BJ (cell line): ENCODE measurements around the gene SLC25A26. TPM values are rescaled to one million over a fixed set of nuclear protein-coding genes. Genes with fewer than 3 reads are reported as not detected.
"Not testable (repeated sequence)": the region's sequence is repeated elsewhere in the genome, so short reads cannot be mapped to it uniquely, and the experiment has no call there.

ENCODE experiments used
- CTCF ChIA-PET: fragments of 350-600 bp; formaldehyde crosslinking; extraction: SDS; loops from one replicate; lab custom pipeline; 2021; ENCODE audit warnings: antibody characterized with exemption, inconsistent platforms; lab: Yijun Ruan, JAX
- POLR2A ChIA-PET: fragments of 300-600 bp; sonication (Branson Sonifier 250); formaldehyde crosslinking; extraction: SDS; loops from one replicate; lab custom pipeline; 2021; ENCODE audit warnings: antibody characterized with exemption; lab: Charles Lee
- DNase-seq: peaks from one replicate; pipeline ENCODE4 v3.0.0-alpha.2; 2011; ENCODE audit warnings: low read depth
- H3K27me3 ChIP-seq: 2 replicates; pipeline ENCODE4 v1.6.0; 2011; ENCODE audit warnings: low read length; ENCODE audit not compliant: control insufficient read depth, insufficient read depth
- H3K36me3 ChIP-seq: 2 replicates; pipeline ENCODE4 v1.5.1; 2011; ENCODE audit warnings: low read length; ENCODE audit not compliant: control insufficient read depth, insufficient read depth
- H3K4me3 ChIP-seq: 2 replicates; pipeline ENCODE4 v1.5.1; 2011; ENCODE audit warnings: low read depth, mild to moderate bottlenecking, control low read depth, low read length
- CTCF ChIP-seq: IDR thresholded peaks from 2 replicates; pipeline ENCODE4 v1.5.1; 2011; ENCODE audit warnings: low read depth, mild to moderate bottlenecking, control low read depth, inconsistent platforms, low read length, moderate library complexity; ENCODE audit not compliant: insufficient read depth
- polyA plus RNA-seq: library from polyadenylated mRNA; depleted of rRNA; stranded (reverse); fragments of >200 nt; gene quantifications from 2 replicates; pipeline ENCODE4 v1.2.3, GENCODE V29; 2011

SLC25A26 gene
- polyA plus RNA-seq, 1 experiment, result 29.5 TPM

- POLR2A ChIA-PET, result no interaction called here
- Histone ChIP-seq H3K27me3 (no peaks in the 10 kb centered on the region), H3K4me3 (no peak overlapping the region), H3K36me3 (no peaks in the 10 kb centered on the region)
- CTCF ChIA-PET, result no interaction called here
- no peak for TF ChIP-seq CTCF
- no peak for DNase-seq
Measured at GRCh38 chr3:66304293-66304692, 83.5 kb downstream of the SLC25A26 start.

- H3K4me3 ChIP-seq, CTCF ChIA-PET, H3K36me3 ChIP-seq, POLR2A ChIA-PET, H3K27me3 ChIP-seq, DNase-seq: not testable (repeated sequence)
Measured at GRCh38 chr3:66306086-66306485, 85.3 kb downstream of the SLC25A26 start.

GRCh38 chr3:66306991-66307390, 86.2 kb downstream of the SLC25A26 start:
- H3K36me3 ChIP-seq, DNase-seq, CTCF ChIA-PET, H3K4me3 ChIP-seq, POLR2A ChIA-PET, H3K27me3 ChIP-seq: not testable (repeated sequence)

- H3K4me3 ChIP-seq, result no peak overlapping the region
- H3K27me3 ChIP-seq, result no peaks in the 10 kb centered on the region
- POLR2A ChIA-PET, result no interaction called here
- no peaks in the 10 kb centered on the region for H3K36me3 ChIP-seq
- TF ChIP-seq CTCF, result no peak
- DNase-seq, result no peak
- CTCF ChIA-PET, result no interaction called here
Measured at GRCh38 chr3:66312039-66312438, 91.2 kb downstream of the SLC25A26 start.

GRCh38 chr3:66314455-66314854, 93.7 kb downstream of the SLC25A26 start:
- ChIA-PET CTCF (interaction anchor here (0.5 kb wide), 1 partner anchor 31 kb away, joined by 3 read pairs; no protein-coding TSS in a partner anchor), POLR2A (no interaction called here)
- no peaks in the 10 kb centered on the region for H3K36me3 ChIP-seq
- no peak for TF ChIP-seq CTCF
- no peak for DNase-seq
- H3K27me3 ChIP-seq, result no peaks in the 10 kb centered on the region
- no peak overlapping the region for H3K4me3 ChIP-seq

GRCh38 chr3:66317750-66318376, 97.1 kb downstream of the SLC25A26 start:
- ChIA-PET CTCF (interaction anchor here (0.7 to 1.0 kb wide), 2 partner anchors 315 to 499 kb away, joined by 3 to 4 read pairs; no protein-coding TSS in a partner anchor), POLR2A (no interaction called here)
- DNase-seq, result no peak
- H3K4me3 ChIP-seq, result no peak overlapping the region
- no peaks in the 10 kb centered on the region for H3K36me3 ChIP-seq
- no peak for TF ChIP-seq CTCF
- no peaks in the 10 kb centered on the region for H3K27me3 ChIP-seq
